ENCODE data around the gene GARIN5A.

GARIN5A gene

GRCh38 chr19:50432221-50433028 lies 44.2 kb downstream of the GARIN5A start, which contains the start of gene MYBPC2:
MYBPC2 (plus strand) TSS chr19:50432892; CDS start chr19:50432954, 62 bp downstream.
- DNase-seq = no peak

GRCh38 chr19:50431343-50432220 lies 45.1 kb downstream of the GARIN5A start:
- DNase-seq = peak; percentile 87

GRCh38 chr19:50430888-50431342 lies 45.7 kb downstream of the GARIN5A start:
- no peak for DNase-seq

- DNase-seq = no peak
Observed at GRCh38 chr19:50428772-50429463, 47.7 kb downstream of the GARIN5A start.

GRCh38 chr19:50427997-50428425 lies 48.6 kb downstream of the GARIN5A start:
- DNase-seq = peak; percentile 56

GRCh38 chr19:50427318-50427925 lies 49.2 kb downstream of the GARIN5A start:
- DNase-seq = no peak

- no peak for DNase-seq
Observed at GRCh38 chr19:50425581-50425980, 51.1 kb downstream of the GARIN5A start.

GRCh38 chr19:50423279-50424113 lies 53.2 kb downstream of the GARIN5A start:
- DNase-seq = no peak

GRCh38 chr19:50422397-50423278 lies 54.0 kb downstream of the GARIN5A start:
- DNase-seq = no peak

GRCh38 chr19:50420808-50421207 lies 55.8 kb downstream of the GARIN5A start:
- DNase-seq = no peak

GRCh38 chr19:50420127-50420526 lies 56.5 kb downstream of the GARIN5A start:
- no peak for DNase-seq

GRCh38 chr19:50419580-50420035 lies 57.0 kb downstream of the GARIN5A start:
- DNase-seq = no peak

- DNase-seq = no peak
Observed at GRCh38 chr19:50419022-50419579, 57.5 kb downstream of the GARIN5A start.

- DNase-seq = no peak
Observed at GRCh38 chr19:50418176-50419021, 58.2 kb downstream of the GARIN5A start, which contains the start of gene SPIB. SPIB (plus strand) TSS chr19:50418938; CDS start chr19:50418963, 25 bp downstream.

GRCh38 chr19:50417111-50418081 lies 59.3 kb downstream of the GARIN5A start:
- no peak for DNase-seq

All from stimulated activated CD4-positive, alpha-beta T cell treated with anti-CD3 and anti-CD28 coated beads, Interleukin-15, amount 100 ng/mL, for 24 hours (primary cell).